Fibroblast of skin of left biceps (primary cell): ENCODE results near the gene RAB10.
"Not testable (repeated sequence)": the region's sequence is repeated elsewhere in the genome, so short reads cannot be mapped to it uniquely, and the experiment has no call there.

Experiments used
- DNase-seq, 2 experiments: peaks; one replicate each; pipeline ENCODE4 v3.0.0-alpha.2; 2013; ENCODE audit warnings: low read depth in 2 of 2

RAB10 gene

DNA sequence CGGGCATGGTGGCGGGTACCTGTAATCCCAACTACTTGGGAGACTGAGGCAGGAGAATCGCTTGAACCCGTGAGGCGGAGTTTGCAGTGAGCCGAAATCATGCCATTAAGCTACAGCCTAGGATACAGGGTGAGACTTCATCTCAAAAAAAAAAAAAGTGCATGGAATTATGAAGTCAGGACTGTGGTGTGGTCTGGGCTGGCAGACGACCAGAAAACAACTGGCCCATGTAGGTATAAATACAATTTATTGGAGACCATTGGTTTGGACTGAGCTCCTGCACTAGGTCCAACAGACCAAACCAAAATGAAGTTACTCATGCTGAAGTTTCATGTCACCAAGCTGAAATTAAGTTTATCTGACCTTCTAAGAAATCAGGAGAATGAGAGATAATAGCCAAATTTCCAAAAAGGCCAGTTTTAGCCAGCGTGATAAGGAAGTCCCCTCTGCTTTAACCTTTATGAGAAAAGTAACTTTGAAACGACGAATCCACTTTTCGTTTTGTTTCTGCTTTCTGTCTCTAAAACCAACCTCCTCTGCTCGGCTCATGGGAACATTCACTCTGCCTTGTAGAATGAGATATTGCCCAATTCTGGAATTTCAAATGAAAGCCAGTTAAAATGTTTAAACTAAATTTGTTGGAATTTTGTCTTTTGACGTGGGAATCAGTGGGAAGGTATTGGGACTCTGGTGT, 17.7 kb upstream of the RAB10 start:
- no peak for DNase-seq

DNA sequence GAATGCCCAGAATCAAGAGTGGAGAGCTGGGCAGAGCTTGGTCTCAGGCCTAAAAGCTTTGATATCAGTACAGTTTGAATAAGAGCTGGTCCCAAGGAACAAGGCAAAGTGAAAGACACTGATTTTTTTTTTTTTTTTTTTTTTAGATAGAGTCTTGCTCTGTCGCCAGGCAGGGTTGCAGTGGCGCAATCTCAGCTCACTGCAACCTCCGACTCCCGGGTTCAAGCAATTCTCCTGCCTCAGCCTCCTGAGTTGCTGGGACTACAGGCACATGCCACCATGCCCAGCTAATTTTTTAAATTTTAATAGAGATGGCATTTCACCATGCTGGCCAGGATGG, 17.2 kb upstream of the RAB10 start:
- not testable (repeated sequence) for DNase-seq

DNA sequence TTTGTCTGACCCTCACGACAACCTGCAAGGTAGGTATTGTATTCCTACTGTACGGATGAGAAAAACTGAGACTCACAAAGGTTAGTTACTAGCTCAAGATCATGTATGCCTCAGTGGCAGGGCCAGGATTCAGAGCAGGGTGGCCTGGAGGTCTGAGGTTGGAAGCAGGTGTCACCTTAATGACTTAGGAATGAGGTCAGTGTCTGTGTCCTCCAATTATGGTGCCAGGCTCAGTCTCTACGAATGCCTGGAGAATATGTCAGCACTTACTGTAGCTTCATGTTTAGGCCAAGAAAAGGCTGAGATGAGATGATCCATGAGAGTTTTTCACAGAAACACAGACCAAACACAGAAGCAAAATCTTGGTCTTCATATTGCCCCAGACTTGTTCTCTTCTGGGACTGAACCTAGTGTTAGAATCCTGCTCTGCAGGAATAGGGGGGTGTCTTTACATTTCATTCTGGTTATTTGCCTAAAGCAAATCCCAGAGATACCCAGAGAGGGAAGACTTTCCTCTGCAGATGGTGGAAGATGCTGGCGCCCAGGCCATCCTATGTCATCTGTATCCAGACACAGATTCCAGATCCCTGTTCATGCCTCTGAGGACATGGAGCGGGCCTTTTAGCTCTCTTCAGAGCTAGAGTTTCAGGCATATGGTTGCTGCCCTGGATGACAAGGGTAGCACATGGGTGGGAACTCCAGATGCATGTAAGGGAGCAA, 16.3 kb upstream of the RAB10 start:
- DNase-seq = no peak

DNA sequence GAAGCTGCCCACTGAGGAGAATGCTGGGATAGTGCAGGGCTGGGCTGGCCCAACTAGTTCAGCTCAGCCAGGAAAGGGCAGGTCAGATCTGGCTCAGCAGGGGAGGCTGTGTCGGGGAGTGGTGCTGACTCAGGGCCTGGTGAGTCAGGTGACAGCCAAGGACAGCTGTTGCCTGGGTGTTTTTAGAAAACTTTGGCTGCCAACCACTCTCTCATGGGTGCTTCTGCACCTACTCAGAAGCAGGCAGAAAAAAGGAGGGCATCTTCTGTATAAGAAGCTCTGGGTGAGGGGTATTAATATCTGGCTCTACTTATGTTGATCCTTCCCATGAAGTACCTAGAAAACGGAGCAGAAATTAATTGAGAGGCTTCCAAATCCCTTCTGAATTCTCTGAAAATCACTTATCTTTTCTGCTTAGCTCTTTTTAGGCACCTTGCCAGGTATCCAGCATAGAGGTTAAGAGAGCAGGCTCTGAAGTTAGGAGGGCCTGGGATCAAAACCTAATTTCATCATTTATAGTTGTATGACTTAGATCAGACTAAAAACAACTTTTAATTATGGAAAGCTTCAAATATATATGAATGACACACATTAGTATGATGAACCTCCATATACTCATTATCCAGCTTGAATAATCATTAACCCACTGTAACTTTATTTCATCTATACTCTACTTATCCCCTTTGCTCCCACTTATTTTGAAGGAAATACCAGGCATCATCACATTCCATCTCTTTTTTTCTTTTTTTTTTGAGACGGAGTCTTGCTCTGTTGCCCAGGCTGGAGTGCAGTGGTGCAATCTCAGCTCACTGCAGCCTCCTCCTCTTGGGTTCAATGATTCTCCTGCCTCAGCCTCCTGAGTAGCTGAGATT, 15.5 kb upstream of the RAB10 start:
- DNase-seq = no peak

DNA sequence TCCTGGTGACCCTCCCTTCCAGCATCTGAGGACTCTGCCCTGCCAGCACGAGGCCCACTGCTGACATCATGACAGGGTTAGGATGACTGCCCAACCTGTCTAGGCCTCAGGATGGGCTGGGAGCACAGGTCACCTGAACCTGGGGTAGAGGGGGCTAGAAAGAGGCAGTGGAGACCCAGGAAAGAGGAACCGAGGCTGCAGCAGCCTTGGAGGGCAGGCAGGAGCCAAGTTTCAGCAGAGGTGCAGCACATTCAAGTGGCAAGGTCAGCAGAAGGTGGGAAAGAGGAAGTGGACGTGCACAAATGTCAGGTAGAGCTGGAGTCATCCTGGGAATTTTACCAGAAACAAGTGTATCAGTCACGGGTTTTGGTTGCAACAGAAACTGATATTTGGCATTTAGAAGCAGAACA, 13.6 kb upstream of the RAB10 start:
- DNase-seq = no peak

DNA sequence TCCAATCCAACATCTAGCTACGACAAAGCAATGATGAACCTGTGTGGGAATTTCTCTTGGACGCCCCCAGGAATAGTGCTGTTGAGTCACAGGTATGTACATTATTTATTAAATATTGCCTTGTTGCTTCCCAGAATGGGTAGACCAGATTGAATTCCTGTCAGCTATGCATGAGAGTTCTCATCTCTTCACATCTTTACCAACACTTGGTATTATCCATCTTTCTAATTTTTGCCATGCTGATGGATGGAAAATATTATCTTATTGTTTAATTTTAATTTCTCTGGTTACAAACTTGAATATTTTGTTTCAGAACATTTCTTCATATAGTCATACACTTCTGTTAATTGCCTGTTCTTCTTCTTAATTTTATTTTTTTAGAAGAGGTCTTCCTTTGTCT, 9.6 kb upstream of the RAB10 start:
- no peak for DNase-seq

DNA sequence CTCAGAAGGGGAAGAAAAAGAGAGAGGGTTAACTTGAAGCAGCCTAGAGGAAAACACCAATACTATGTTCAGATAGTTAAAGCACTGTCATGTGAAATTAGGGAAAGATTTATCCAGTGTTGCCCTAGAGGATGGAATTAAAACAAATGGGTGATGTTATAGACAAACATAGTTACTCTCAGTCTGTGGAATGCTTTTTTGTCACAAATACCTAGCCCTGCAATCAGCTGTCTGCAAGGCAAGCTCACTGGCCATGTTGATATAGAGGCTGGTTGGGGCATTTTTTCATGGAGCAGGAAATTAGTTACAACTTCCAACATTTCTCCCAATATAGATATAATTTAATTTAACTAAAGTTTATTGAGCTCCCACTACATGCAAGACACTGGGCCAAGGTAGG, 8.4 kb upstream of the RAB10 start:
- DNase-seq = no peak

DNA sequence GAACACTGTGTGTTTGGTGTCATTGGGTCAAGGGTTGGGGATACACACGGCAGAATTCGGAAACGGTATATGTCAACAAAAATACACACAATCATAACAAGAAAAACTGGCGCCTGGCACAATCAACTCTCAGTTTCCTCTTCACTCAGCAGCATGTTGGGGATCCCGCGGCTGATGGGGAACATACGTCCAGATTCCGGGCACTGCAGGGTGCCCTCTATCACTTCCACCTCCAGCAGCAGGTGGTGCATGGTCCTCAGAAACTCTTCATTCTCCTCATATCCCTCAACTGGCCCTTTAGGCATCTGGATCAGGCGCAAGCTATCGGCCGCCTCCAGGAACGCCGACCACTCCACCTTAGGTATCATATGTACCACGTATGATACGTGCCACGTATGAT, 5.8 kb upstream of the RAB10 start:
- DNase-seq = not testable (repeated sequence)

DNA sequence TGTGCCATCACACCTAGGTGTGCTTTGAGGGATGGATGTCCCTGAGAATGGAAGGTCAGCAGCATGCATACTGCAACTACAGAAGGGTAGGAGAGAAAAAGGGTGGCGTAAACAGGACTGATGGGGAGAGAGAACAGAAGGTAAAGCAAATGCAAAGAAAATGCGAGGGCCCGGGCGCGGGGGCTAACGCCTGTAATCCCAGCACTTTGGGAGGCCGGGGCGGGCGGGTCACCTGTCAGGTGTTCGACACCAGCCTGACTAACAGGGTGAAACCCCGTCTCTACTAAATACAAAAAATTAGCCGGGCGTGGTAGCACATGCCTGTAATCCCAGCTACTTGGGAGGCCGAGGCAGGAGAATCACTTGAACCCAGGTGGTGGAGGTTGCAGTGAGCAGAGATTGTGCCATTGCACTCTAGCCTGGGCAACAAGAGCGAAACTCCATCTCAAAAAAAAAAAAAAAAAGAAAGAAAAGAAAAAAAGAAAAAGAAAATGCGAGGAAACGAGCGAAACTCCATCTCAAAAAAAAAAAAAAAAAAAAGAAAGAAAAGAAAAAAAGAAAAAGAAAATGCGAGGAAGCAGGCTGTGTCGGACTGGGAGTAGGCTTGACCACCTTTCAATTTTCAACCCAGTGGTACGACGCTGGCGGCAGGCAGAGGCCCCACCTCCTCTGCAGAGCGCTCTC, 1.2 kb upstream of the RAB10 start:
- not testable (repeated sequence) for DNase-seq

DNA sequence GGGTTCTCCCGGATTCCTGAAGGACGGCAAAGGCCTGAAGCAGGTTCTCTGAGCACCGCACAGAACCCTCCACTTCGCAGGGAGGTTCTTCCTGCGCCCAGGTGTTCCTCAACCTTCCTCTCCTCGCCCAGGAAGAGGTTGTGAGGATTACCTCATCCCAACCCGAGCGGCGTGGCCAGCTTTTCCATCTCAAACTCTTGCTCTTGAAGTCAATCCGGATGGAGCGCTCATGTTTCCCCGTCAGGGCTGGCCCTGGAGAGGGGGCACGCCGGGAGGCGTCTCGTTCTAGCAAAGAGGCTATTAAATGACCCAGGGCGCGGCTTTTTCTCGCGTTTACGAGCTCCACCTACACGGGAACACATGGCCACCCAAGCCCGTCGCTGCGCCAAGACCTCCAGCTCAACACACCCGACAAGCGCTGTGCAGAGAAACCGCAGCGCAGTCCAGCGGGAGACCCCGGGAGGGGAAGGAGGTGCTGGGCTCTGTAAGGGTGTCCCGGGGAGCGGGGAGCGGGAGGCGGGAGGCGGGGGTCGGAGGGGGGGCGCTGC, 540 bp upstream of the RAB10 start:
- DNase-seq = peak; percentile 47

DNA sequence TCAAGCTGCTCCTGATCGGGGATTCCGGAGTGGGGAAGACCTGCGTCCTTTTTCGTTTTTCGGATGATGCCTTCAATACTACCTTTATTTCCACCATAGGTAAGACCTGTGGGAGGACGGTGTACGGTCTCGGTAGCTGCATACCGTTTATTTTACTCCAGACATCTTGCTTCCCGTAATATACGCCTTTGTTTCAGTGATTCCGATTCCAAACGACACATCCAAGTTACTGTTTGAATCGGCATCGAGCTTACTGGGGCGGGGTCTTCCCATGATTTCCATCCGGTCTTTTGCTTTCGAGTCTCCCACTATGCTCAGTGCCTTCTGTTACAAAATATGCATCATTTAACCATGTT, 731 bp downstream of the RAB10 start:
- DNase-seq = no peak

DNA sequence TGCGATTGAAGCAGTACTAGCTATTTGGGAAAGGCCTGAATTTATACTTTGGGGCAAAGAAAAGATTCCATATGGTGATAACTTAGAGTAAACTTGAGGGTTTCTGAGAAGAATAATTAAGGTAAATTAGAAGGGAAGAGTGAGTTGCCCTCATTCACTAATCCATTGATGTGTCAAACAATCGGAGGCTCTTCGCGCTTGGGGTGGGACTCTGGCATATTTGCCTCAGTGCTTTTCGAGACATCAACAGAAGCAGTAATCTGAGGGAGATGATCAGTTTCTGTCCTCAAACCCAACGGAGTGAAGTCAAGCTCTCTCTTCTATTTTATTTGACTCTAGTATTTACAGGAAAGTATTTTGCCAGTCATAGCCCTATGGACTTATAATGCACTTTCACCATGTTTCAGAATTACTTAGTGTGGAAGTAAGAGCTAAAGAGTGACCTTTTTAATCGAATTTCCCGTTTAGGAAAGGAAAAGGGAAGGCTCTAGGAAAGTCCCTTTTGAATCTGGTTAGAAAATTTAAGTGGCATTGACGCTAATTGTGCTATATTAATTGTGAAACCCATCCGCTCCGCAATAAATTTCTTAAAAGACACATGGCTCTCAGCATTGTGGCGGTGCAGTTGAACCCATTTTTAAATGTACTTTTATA, 1.3 kb downstream of the RAB10 start:
- no peak for DNase-seq

DNA sequence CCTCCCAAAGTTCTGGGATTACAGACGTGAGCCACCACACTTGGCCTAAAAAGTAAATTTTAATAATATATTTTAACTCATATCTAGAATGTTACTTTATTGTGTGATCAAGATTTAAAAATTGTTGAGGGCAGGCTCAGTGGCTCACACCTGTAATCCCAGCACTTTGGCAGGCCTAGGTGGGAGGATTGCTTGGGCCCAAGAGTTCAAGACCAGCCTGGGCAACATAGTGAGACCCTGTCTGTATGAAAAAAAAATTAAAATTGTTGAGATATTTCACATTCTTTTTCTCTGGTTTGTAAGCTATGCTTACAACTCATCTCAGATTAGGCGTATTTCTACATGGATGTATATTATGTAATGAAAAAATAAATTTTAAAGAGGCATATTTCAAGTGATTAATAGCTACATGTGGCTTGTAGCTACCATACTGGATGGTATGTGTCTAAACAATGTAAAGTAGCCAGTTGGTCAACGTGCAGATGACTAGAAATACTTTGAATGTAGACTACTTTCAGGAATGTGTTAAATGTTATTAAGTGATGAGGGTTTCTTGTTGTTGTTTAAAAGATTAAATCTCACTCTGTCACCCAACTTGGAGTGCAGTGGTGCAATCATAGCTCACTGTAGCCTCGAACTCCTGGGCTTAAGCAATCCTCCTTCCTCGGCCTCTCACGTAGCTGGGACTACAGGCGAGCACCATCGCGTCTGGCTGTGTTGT, 5.9 kb downstream of the RAB10 start:
- DNase-seq = peak in 1 of 2 experiments; percentile 6

DNA sequence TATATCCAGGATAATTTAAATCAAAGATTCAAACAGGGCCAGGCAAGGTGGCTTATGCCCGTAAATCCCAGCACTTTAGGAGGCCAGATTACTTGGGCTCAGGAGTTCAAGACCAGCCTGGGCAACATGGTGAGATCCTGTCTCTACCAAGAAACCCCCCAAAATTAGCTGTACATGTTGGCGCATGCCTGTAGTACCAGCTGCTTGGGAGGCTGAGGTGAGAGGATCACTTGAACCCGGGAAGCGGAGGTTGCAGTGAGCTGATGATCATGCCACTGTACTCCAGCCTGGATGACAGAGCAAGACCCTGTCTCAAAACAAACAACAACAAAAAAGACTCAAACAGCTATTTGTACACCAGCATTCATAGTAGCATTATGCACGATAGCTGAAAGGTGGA, 9.2 kb downstream of the RAB10 start:
- no peak for DNase-seq

DNA sequence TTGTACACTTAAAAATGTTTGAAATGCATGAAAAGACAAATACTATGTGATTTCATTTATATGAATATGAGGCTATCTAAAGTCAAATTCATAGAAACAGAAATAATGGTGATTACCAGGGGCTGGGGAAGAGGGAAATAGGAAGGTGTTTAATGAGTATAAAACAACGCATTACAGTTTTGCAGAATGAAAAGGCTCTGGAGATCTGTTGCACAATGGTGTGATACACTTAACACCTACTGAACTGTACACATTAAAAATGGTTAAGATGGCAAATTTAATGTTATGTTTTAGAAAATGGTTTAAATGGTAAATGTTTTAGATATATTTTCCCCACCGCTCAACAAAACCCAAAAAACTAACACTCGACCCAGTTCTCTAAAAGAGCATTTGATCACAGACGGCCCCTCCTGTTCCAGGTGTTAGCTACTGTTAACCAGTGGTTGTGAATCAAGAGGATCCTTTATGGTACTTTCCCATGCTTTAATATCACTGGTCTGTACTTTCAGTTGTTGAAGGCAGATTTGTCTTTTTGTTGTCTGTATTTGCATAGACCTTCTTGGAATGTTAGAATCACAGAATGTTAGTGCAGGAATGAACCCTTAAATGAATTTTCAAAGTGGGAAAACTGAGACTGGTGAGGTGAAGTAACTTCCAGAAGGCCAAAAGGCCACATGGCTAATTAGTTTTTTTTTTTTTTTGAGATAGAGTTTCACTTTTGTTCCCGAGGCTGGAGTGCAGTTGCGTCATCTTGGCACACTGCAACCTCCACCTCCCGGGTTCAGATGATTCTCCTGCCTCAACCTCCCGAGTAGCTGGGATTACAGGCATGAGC, 10.2 kb downstream of the RAB10 start:
- DNase-seq = no peak

DNA sequence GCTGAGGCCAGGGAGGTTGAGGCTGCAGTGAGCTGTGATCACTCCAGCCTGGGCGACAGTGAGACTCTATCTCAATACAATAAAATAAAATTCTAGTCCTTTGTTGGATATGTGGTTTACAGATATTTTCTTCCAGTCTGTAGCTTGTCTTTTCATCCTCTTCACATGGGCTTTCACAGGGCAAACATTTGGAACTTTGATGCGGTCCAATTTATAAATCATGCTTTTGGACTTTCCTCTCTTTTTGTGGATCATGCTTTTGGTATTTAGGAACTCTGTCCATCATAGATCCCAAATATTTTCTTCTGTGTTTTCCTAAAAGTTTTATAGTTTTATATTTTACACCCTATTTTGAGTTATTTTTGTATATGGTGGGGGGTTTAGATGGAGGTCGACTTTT, 14.9 kb downstream of the RAB10 start:
- DNase-seq = no peak

DNA sequence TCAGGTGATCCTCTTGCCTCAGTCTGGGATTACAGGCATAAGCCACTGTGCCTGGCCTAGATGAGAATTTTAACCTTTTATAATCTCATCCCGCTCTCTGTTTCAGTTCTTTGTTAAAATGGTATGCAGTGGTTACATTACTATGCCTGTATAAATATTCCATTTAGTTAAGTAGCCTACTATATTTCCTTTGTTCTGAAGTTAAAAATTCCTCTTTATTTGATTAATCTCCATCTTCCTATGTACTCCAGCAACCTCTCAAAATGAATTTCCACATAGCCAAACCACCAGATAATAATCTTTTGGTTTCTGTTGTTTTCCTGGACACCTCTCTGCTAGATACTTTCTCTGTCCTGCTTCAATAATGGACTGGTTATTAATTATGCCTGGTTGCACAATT, 15.8 kb downstream of the RAB10 start:
- DNase-seq = no peak

DNA sequence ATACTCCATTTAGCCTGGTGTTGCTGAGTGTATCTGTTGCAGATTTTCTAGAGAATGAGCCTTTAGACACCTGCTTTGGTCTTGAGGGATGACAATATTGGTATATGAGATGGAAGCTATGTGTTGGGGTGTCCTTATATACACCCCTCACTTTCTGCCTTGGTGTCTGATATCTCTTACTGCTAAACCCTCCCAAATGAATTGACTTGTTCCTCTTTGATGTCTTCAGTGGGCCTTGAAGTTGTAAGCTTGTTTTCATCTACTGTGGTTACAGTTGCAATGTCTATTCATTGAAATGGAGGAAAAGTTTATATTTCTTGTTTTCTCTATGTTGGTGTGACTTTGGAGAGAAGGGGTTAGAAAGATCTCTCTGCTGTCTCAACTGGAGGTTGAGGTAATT, 18.9 kb downstream of the RAB10 start:
- DNase-seq = no peak

DNA sequence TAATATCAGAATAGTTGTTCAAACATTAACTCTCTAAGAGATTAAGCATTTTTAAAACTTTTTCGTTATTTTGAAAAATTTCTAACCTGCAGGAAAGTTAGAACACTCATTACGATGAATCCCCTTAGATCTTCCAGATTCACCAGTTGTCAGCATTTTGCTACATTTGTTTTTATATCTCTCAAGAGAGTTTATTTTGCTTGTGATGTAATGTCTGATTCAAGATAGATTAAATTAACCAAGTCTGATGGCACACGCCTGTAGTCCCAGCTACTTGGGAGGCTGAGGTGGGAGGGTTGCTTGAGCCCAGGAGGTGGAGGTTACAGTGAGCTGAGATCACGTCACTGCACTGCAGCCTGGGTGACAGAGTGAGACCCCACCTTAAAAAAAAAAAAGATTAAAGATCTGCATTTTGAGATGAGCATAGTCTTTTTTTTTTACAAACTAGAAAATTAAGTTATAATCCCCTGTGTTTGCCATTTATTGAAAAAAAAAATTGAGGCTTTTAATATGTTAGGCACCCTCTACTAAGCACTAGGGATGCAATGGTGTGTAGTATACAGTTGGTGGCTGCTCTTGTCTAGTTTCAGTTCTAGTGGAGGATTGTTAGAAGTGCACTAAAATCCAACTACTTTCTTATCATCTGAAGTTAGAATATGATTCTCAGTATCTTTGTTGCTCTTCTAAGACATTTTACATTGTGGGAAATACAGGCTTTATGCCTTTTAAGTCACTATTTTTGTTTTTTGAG, 20.9 kb downstream of the RAB10 start:
- no peak for DNase-seq
